Measurements from ENCODE around the gene MCFD2.

DNA sequence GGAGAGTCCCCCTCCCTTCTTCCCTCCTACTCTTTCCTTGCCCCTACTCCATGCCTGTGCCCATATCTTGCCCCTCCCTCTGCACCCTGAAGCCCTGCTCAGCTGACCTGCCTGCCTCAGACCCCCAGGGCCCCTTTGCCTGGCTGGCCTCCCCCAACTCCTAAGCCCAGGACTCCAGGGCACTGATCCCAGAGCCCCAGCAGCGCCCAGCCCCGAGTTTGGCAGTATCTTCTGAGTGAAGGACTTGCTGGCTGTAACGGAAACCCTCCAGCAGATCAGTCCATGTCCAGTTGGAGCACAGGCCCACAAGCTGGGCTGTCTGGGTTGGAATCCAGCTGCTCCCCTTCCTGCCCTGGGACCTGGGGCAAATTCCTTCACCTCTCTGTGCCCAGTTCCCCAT lies 46.0 kb downstream of the MCFD2 start:
- TF ChIP-seq CTCF (IDR thresholded peaks at IDR 0.05; ENCODE audit: low read depth, low read length): no peak
- TF ChIP-seq, protein P1, sequence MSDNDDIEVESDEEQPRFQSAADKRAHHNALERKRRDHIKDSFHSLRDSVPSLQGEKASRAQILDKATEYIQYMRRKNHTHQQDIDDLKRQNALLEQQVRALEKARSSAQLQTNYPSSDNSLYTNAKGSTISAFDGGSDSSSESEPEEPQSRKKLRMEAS (IDR thresholded peaks at IDR 0.05; ENCODE audit: low read depth, low read length): no peak
- TF ChIP-seq POLR2A (IDR thresholded peaks at IDR 0.05; ENCODE audit: extremely low read depth, insufficient read length): no peak

Data from NB4 (cell line).